Gastroesophageal sphincter (tissue), 4 donors: ENCODE data around the gene GOLGA3. TPM values are rescaled to one million over a fixed set of nuclear protein-coding genes. Genes with fewer than 3 reads are reported as not detected.

Experiments used
- ATAC-seq: fragments of 150-250 bp; one replicate; pipeline ENCODE4 v1.9.1; 2016; ENCODE audit warnings: mild to moderate bottlenecking, moderate library complexity
- H3K27ac ChIP-seq, 4 donors: fragments of 200-600 bp; sonication (generic) in 3 of 4; 1 replicate in 3 of 4; 2 replicates in 1 of 4; pipeline ENCODE4 v1.5.1; 2016 to 2019
- H3K27me3 ChIP-seq: fragments of 200-600 bp; sonication (generic); one replicate; pipeline ENCODE4 v1.5.1; 2019
- H3K36me3 ChIP-seq, 2 donors: fragments of 200-600 bp; sonication (generic); one replicate each; pipeline ENCODE4 v1.5.1; 2019; ENCODE audit warnings: control low read depth in 1 of 2
- H3K4me1 ChIP-seq, 3 donors: fragments of 200-600 bp; sonication (generic); 1 replicate in 2 of 3; 2 replicates in 1 of 3; pipeline ENCODE4 v1.5.1; 2016 to 2019; ENCODE audit warnings: control low read depth in 2 of 3
- H3K4me3 ChIP-seq, 2 donors: fragments of 200-600 bp; sonication (generic); one replicate each; pipeline ENCODE4 v1.5.1; 2019; ENCODE audit warnings: mild to moderate bottlenecking in 1 of 2, moderate library complexity in 1 of 2
- H3K9me3 ChIP-seq, 3 donors: fragments of 200-600 bp; sonication (generic); one replicate each; pipeline ENCODE4 v1.5.1; 2017 to 2019; ENCODE audit warnings: control low read depth in 2 of 3
- CTCF ChIP-seq, 4 experiments: fragments of 200-600 bp in 2 of 4; fragments of 450-650 bp in 2 of 4; sonication (generic) in 1 of 4; IDR thresholded peaks; one replicate each; pipeline ENCODE4 v1.5.1; 2017 to 2019; ENCODE audit warnings: antibody characterized with exemption in 4 of 4, mild to moderate bottlenecking in 2 of 4, moderate library complexity in 2 of 4
- EP300 ChIP-seq: sonication (generic); formaldehyde crosslinking; IDR thresholded peaks from one replicate; pipeline ENCODE4 v1.6.1; 2017; ENCODE audit warnings: antibody characterized with exemption, mild to moderate bottlenecking
- POLR2A ChIP-seq, 2 donors: fragments of 450-650 bp; IDR thresholded peaks; one replicate each; pipeline ENCODE4 v1.6.1; 2017; ENCODE audit warnings: antibody characterized with exemption in 2 of 2, mild to moderate bottlenecking in 2 of 2, moderate library complexity in 1 of 2
- POLR2AphosphoS5 ChIP-seq: sonication (generic); formaldehyde crosslinking; IDR thresholded peaks from one replicate; pipeline ENCODE4 v1.6.1; 2017; ENCODE audit warnings: antibody characterized with exemption
- WGBS, 2 donors: methylation state at CpG; one replicate each; pipeline ENCODE4 v1.1.5; 2018; ENCODE audit warnings: low coverage in 1 of 2; 5-methylcytosine and 5-hydroxymethylcytosine counted together
- total RNA-seq, 4 donors: library from RNA; depleted of rRNA; stranded (reverse); fragments of >200 nt; gene quantifications; one replicate each; pipeline ENCODE4 v1.1.0, GENCODE V29; 2016

GOLGA3 gene
- total RNA-seq, 4 donors from 2014 or later = 54.8 to 126 (median 74.1) TPM

- WGBS, 2 donors = 82 to 88% methylated on average over 14 to 16 of the region's 18 CpGs
- ATAC-seq = no peak
- H3K36me3 ChIP-seq = peaks cover 0 to 97% of the 10 kb centered on the region in 2 donors
These were observed 21.8 kb downstream of the GOLGA3 start for GRCh38 chr12:132806857-132807256.

GRCh38 chr12:132804426-132804861, 24.2 kb downstream of the GOLGA3 start:
- ATAC-seq = no peak
- no peaks in the 10 kb centered on the region for H3K9me3 ChIP-seq
- no peak overlapping the region for H3K4me3 ChIP-seq
- 71 to 86% methylated on average over 7 to 10 of the region's 16 CpGs for WGBS, 2 donors
- H3K36me3 ChIP-seq = peaks cover 0 to 97% of the 10 kb centered on the region in 2 donors
- H3K27me3 ChIP-seq = no peaks in the 10 kb centered on the region
- H3K27ac ChIP-seq = no peak overlapping the region
- no peaks in the 10 kb centered on the region for H3K4me1 ChIP-seq
- TF ChIP-seq EP300 (no peak), POLR2AphosphoS5 (no peak), POLR2A (IDR thresholded peaks at IDR 0.05) (no peak), CTCF (IDR thresholded peaks at IDR 0.05) (no peak)

More at GRCh38 chr12:132806857-132807256, 21.8 kb downstream of the GOLGA3 start:
- H3K9me3 ChIP-seq = no peaks in the 10 kb centered on the region
- no peaks in the 10 kb centered on the region for H3K27me3 ChIP-seq
- H3K4me3 ChIP-seq = no peak overlapping the region
- H3K27ac ChIP-seq = no peak overlapping the region
- TF ChIP-seq EP300 = no peak
- no peak for TF ChIP-seq POLR2A (IDR thresholded peaks at IDR 0.05)
- TF ChIP-seq POLR2AphosphoS5 = no peak
- no peak for TF ChIP-seq CTCF (IDR thresholded peaks at IDR 0.05)
- no peaks in the 10 kb centered on the region for H3K4me1 ChIP-seq

GRCh38 chr12:132803888-132804287, 24.8 kb downstream of the GOLGA3 start:
- peak; percentile 31 for ATAC-seq
- peaks cover 0 to 97% of the 10 kb centered on the region in 2 donors for H3K36me3 ChIP-seq

GRCh38 chr12:132803125-132803524, 25.5 kb downstream of the GOLGA3 start:
- no peak for ATAC-seq

More at GRCh38 chr12:132803888-132804287, 24.8 kb downstream of the GOLGA3 start:
- TF ChIP-seq POLR2A (IDR thresholded peaks at IDR 0.05) = no peak
- no peak for TF ChIP-seq EP300
- no peak overlapping the region for H3K4me3 ChIP-seq
- no peaks in the 10 kb centered on the region for H3K4me1 ChIP-seq
- WGBS, 2 donors = 87 to 100% methylated on average over 1 to 3 of the region's 15 CpGs
- no peaks in the 10 kb centered on the region for H3K9me3 ChIP-seq
- H3K27ac ChIP-seq = no peak overlapping the region
- no peaks in the 10 kb centered on the region for H3K27me3 ChIP-seq

GRCh38 chr12:132801741-132802140, 26.9 kb downstream of the GOLGA3 start:
- Histone ChIP-seq H3K36me3 (peaks cover 0 to 97% of the 10 kb centered on the region in 2 donors), H3K27ac (no peak overlapping the region), H3K9me3 (no peaks in the 10 kb centered on the region), H3K4me3 (no peak overlapping the region), H3K27me3 (no peaks in the 10 kb centered on the region), H3K4me1 (no peaks in the 10 kb centered on the region)
- no peak for ATAC-seq
- WGBS, 2 donors = 93% methylated on average over 6 of the region's 28 CpGs; no CpG with 5 or more reads in 1 of the 2 donors
- TF ChIP-seq CTCF (IDR thresholded peaks at IDR 0.05) = no peak
- TF ChIP-seq POLR2AphosphoS5 = no peak

More at GRCh38 chr12:132803125-132803524, 25.5 kb downstream of the GOLGA3 start:
- WGBS, 2 donors = 86 to 91% methylated on average over 9 to 14 of the region's 14 CpGs
- Histone ChIP-seq H3K9me3 (no peaks in the 10 kb centered on the region), H3K27me3 (no peaks in the 10 kb centered on the region), H3K4me3 (no peak overlapping the region), H3K36me3 (peaks cover 0 to 97% of the 10 kb centered on the region in 2 donors), H3K4me1 (no peaks in the 10 kb centered on the region), H3K27ac (no peak overlapping the region)
- TF ChIP-seq EP300 = no peak
- TF ChIP-seq POLR2A (IDR thresholded peaks at IDR 0.05) = no peak
- TF ChIP-seq POLR2AphosphoS5 = no peak
- TF ChIP-seq CTCF (IDR thresholded peaks at IDR 0.05) = no peak
